Cardiac fibroblast (primary cell): ENCODE data around the gene ASNS.
"Not testable (repeated sequence)": the region's sequence is repeated elsewhere in the genome, so short reads cannot be mapped to it uniquely, and the experiment has no call there.

Experiments
- DNase-seq, 2 donors: peaks; one replicate each; pipeline versions ENCODE4 v3.0.0 to v3.0.0-alpha.2; 2010; ENCODE audit warnings: low read depth in 2 of 2
- H3K4me3 ChIP-seq, 2 donors: replicated peaks in 1 of 2; 1 replicate in 1 of 2; 2 replicates in 1 of 2; pipeline ENCODE4 v1.5.1; 2011; ENCODE audit warnings: low read depth in 2 of 2, low read length in 2 of 2, mild to moderate bottlenecking in 2 of 2, moderate library complexity in 1 of 2
- TF ChIP-seq, protein P1 (sequence below): IDR thresholded peaks from one replicate; pipeline ENCODE4 v1.5.1; 2011; ENCODE audit warnings: low read depth, mild to moderate bottlenecking, low read length, inconsistent platforms

The ASNS gene

GRCh38 chr7:97868314-97868713 lies 3.9 kb downstream of the ASNS start:
- DNase-seq: no peak
- TF ChIP-seq, protein P1, sequence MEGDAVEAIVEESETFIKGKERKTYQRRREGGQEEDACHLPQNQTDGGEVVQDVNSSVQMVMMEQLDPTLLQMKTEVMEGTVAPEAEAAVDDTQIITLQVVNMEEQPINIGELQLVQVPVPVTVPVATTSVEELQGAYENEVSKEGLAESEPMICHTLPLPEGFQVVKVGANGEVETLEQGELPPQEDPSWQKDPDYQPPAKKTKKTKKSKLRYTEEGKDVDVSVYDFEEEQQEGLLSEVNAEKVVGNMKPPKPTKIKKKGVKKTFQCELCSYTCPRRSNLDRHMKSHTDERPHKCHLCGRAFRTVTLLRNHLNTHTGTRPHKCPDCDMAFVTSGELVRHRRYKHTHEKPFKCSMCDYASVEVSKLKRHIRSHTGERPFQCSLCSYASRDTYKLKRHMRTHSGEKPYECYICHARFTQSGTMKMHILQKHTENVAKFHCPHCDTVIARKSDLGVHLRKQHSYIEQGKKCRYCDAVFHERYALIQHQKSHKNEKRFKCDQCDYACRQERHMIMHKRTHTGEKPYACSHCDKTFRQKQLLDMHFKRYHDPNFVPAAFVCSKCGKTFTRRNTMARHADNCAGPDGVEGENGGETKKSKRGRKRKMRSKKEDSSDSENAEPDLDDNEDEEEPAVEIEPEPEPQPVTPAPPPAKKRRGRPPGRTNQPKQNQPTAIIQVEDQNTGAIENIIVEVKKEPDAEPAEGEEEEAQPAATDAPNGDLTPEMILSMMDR: no peak

DNA sequence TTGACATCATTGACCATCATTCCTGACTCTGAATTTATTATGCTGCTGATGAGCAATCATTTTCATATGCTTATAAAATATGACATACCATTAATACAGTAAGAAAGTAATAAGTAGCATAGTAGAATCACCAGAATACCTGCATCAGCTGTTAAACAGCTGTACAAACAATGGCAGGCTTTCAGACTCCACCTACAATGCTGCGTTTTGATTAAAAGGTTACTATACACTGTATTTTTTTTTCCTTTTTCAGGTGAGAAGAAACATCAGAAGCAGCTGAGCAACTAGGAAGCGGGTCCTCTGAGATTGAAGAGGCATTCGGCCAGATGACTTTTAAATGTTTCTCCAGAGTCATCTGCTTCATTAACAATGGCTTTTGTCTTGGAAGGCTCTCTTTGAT lies 7.1 kb downstream of the ASNS start:
- H3K4me3 ChIP-seq: no peak overlapping the region
- no peak for DNase-seq
- TF ChIP-seq, protein P1: no peak

More at GRCh38 chr7:97868314-97868713, 3.9 kb downstream of the ASNS start:
- no peak overlapping the region for H3K4me3 ChIP-seq

DNA sequence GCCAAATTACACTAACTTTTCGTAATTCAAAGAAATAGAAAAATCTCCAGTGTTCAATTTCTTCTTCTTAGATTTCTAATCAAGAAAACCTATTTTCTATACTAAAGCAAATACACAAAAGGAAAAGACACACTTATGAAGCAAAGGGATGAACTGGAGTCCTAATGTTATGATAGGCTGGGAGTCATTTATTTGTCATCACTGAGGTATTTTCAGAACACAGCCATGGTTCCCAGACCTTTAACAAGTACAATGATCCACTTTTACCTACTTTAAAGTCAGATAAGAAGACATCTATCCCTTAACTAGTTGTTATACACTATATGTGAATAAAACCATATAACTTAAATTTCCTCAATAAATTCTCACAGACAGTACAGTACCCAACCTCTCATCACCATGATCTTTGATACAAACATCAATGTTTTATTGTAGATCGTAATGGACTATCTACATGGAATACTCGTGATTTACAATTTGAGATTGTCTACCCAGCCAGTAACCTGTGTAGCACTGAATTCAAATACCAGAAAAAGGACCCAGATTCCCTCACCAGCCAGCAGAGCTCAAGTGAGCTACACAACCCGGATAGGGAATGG lies 12.5 kb downstream of the ASNS start:
- TF ChIP-seq, protein P1: no peak
- no peak overlapping the region for H3K4me3 ChIP-seq
- DNase-seq: peak in 1 of 2 donors; percentile 53

DNA sequence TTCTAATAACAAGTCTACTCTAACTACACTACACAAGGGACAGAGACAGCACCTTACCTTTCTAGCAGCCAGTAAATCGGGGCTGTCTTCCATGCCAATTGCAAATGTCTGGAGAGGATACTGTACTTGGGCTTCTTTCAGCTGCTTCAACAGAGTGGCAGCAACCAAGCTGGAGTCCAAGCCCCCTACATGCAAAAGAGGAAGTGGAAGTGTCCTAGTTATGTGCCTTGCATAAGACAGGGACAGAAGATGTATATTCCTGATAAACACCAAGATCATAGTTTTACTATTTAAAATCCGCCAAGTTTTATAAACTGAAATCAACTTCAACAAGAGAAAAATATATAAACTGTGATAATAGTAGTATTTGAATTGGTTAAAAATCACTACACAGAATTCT lies 14.0 kb downstream of the ASNS start:
- TF ChIP-seq, protein P1: no peak
- H3K4me3 ChIP-seq: no peak overlapping the region
- DNase-seq: no peak

GRCh38 chr7:97857544-97857943 lies 14.7 kb downstream of the ASNS start:
- TF ChIP-seq, protein P1: no peak
- DNase-seq: no peak
- H3K4me3 ChIP-seq: no peak overlapping the region

DNA sequence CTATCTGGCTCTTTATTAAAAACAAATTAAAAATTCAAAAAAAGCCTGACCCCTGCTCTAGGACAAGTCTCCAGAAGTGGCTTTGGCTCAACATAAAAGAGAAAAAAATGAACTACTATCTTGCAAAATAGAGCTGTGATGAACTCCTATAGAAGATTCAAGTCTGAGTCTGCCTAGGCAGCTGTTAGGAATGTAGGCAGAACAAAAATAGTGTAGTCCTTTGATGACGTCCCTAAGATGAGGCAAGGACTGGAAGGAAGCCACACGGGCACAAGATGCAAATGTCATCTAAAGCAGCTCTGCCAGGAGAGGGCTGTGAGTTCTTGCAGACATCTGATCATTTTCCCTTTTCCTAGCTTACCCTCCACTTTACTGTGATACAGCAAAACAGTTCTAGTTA lies 20.5 kb downstream of the ASNS start:
- DNase-seq: peak; percentile 9 to 63
- H3K4me3 ChIP-seq: no peak overlapping the region
- TF ChIP-seq, protein P1: no peak

DNA sequence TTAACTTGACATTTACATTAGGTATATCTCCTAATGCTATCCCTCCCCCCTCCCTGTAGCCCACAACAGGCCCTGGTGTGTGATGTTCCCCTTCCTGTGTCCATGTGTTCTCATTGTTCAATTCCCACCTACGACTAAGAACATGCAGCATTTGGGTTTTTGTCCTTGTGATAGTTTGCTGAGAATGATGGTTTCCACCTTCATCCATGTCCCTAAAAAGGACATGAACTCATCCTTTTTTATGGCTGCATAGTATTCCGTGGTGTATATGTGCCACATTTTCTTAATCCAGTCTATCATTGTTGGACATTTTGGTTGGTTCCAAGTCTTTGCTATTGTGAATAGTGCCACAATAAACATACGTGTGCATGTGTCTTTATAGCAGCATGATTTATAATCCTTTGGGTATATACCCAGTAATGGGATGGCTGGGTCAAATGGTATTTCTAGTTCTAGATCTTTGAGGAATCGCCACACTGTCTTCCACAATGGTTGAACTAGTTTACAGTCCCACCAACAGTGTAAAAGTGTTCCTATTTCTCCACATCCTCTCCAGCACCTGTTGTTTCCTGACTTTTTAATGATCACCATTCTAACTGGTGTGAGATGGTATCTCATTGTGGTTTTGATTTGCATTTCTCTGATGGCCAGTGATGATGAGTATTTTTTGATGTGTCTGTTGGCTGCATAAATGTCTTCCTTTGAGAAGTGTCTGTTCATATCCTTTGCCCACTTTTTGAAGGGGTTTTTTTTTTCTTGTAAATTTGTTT lies 21.8 kb downstream of the ASNS start:
- H3K4me3 ChIP-seq, DNase-seq: not testable (repeated sequence)
